ENCODE data around the gene SCGB1D2. TPM values are rescaled to one million over a fixed set of nuclear protein-coding genes. Genes with fewer than 3 reads are reported as not detected.

The SCGB1D2 gene
- total RNA-seq, 2 experiments from 2014 or later, result not detected

DNA sequence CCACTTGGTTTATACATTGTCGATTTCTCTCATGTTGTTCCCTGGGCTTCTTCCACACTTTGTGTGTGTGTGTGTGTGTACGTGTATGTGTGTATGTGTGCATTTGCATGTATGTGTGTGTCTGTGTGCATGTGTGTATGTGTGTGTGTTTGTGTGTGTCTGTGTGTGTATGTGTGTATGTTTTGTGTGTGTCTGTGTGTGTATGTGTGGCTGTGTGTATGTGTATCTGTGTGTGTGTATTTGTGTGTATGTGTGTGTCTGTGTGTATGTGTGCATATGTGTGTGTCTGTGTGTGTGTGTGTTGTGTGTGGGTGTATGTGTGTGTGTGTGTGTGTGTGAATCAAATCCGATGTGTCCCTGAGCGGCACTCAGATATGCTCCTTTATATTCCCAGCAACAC lies 4.5 kb upstream of the SCGB1D2 start:
- ChIA-PET CTCF (ENCODE audit: unreplicated experiment) (no interaction called here), POLR2A (no interaction called here)
- no TSS peak for BruUV-seq (replicated peaks)
- Histone ChIP-seq H3K9me3 (ENCODE audit: low read length) (no peaks in the 10 kb centered on the region), H3K36me3 (ENCODE audit: insufficient read depth, low read length) (no peaks in the 10 kb centered on the region), H2AFZ (ENCODE audit: low read length) (no peak overlapping the region), H4K20me1 (ENCODE audit: insufficient read depth, low read length) (no peaks in the 10 kb centered on the region), H3K79me2 (ENCODE audit: insufficient read depth, low read depth, low read length) (no peaks in the 10 kb centered on the region), H3K9me2 (ENCODE audit: insufficient read depth, low read length) (no peaks in the 10 kb centered on the region), H3K4me3 (ENCODE audit: low read depth, low read length, poor library complexity, severe bottlenecking) (no peak overlapping the region), H3K27ac (ENCODE audit: low read depth, low read length, poor library complexity, severe bottlenecking) (no peak overlapping the region), H3K4me2 (ENCODE audit: low read length) (no peak overlapping the region), H3K4me1 (ENCODE audit: insufficient read depth, low read length, poor library complexity, severe bottlenecking) (no peaks in the 10 kb centered on the region)
- DNase-seq (ENCODE audit: low spot score), result no peak
- intact Hi-C loops (cut with micrococcal nuclease; ENCODE audit: unreplicated experiment), result no loop called here
- no peak for TF ChIP-seq EZH2phosphoT487 (IDR thresholded peaks at IDR 0.05; ENCODE audit: borderline replicate concordance, low read depth, low read length)
- TF ChIP-seq, protein P1, sequence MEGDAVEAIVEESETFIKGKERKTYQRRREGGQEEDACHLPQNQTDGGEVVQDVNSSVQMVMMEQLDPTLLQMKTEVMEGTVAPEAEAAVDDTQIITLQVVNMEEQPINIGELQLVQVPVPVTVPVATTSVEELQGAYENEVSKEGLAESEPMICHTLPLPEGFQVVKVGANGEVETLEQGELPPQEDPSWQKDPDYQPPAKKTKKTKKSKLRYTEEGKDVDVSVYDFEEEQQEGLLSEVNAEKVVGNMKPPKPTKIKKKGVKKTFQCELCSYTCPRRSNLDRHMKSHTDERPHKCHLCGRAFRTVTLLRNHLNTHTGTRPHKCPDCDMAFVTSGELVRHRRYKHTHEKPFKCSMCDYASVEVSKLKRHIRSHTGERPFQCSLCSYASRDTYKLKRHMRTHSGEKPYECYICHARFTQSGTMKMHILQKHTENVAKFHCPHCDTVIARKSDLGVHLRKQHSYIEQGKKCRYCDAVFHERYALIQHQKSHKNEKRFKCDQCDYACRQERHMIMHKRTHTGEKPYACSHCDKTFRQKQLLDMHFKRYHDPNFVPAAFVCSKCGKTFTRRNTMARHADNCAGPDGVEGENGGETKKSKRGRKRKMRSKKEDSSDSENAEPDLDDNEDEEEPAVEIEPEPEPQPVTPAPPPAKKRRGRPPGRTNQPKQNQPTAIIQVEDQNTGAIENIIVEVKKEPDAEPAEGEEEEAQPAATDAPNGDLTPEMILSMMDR (conservative IDR thresholded peaks at IDR 0.05; ENCODE audit: low read length), result no peak

DNA sequence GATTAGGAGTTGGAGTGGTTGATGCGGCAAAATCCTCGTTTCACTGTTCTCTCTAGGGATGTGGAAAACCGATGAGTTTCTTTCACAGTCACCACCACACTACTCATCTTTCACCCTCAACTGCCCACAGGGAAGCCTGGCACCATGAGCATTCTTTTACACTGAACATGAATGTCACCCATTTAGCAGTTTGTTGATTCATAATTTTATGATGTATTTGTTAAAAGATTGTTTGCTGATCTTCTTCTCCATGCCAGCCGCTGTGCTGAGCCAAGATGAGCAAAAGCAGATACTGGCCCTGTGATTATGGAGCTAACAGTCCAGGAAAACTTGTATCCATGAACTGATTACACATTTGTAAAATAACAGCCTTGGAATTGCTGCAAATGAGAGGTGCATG lies 3.9 kb upstream of the SCGB1D2 start:
- H3K27ac ChIP-seq (ENCODE audit: low read depth, low read length, poor library complexity, severe bottlenecking), result no peak overlapping the region
- CTCF ChIA-PET (ENCODE audit: unreplicated experiment), result no interaction called here
- H3K4me1 ChIP-seq (ENCODE audit: insufficient read depth, low read length, poor library complexity, severe bottlenecking), result no peaks in the 10 kb centered on the region

GRCh38 chr11:62241095-62241494 lies 944 bp upstream of the SCGB1D2 start:
- H4K20me1 ChIP-seq (ENCODE audit: insufficient read depth, low read length), result no peaks in the 10 kb centered on the region
- no peak overlapping the region for H3K4me3 ChIP-seq (ENCODE audit: low read depth, low read length, poor library complexity, severe bottlenecking)
- POLR2A ChIA-PET, result no interaction called here
- TF ChIP-seq, protein P1 (conservative IDR thresholded peaks at IDR 0.05; ENCODE audit: low read length), result no peak
- TF ChIP-seq EZH2phosphoT487 (IDR thresholded peaks at IDR 0.05; ENCODE audit: borderline replicate concordance, low read depth, low read length), result no peak
- H2AFZ ChIP-seq (ENCODE audit: low read length), result no peak overlapping the region
- no peaks in the 10 kb centered on the region for H3K9me2 ChIP-seq (ENCODE audit: insufficient read depth, low read length)
- no peaks in the 10 kb centered on the region for H3K4me1 ChIP-seq (ENCODE audit: insufficient read depth, low read length, poor library complexity, severe bottlenecking)
- intact Hi-C loops (cut with micrococcal nuclease; ENCODE audit: unreplicated experiment), result no loop called here
- no peak overlapping the region for H3K4me2 ChIP-seq (ENCODE audit: low read length)
- H3K27ac ChIP-seq (ENCODE audit: low read depth, low read length, poor library complexity, severe bottlenecking), result no peak overlapping the region
- no peak for DNase-seq (ENCODE audit: low spot score)
- H3K79me2 ChIP-seq (ENCODE audit: insufficient read depth, low read depth, low read length), result no peaks in the 10 kb centered on the region
- no TSS peak for BruUV-seq (replicated peaks)
- H3K9me3 ChIP-seq (ENCODE audit: low read length), result no peaks in the 10 kb centered on the region
- CTCF ChIA-PET (ENCODE audit: unreplicated experiment), result no interaction called here
- H3K36me3 ChIP-seq (ENCODE audit: insufficient read depth, low read length), result no peaks in the 10 kb centered on the region

More for the DNA sequence above, 3.9 kb upstream of the SCGB1D2 start:
- no peaks in the 10 kb centered on the region for H3K9me3 ChIP-seq (ENCODE audit: low read length)
- H2AFZ ChIP-seq (ENCODE audit: low read length), result no peak overlapping the region
- H3K9me2 ChIP-seq (ENCODE audit: insufficient read depth, low read length), result no peaks in the 10 kb centered on the region
- H4K20me1 ChIP-seq (ENCODE audit: insufficient read depth, low read length), result no peaks in the 10 kb centered on the region
- intact Hi-C loops (cut with micrococcal nuclease; ENCODE audit: unreplicated experiment), result no loop called here
- POLR2A ChIA-PET, result no interaction called here
- no TSS peak for BruUV-seq (replicated peaks)
- TF ChIP-seq, protein P1 (conservative IDR thresholded peaks at IDR 0.05; ENCODE audit: low read length), result no peak
- TF ChIP-seq EZH2phosphoT487 (IDR thresholded peaks at IDR 0.05; ENCODE audit: borderline replicate concordance, low read depth, low read length), result no peak
- H3K4me2 ChIP-seq (ENCODE audit: low read length), result no peak overlapping the region
- H3K4me3 ChIP-seq (ENCODE audit: low read depth, low read length, poor library complexity, severe bottlenecking), result no peak overlapping the region
- no peaks in the 10 kb centered on the region for H3K36me3 ChIP-seq (ENCODE audit: insufficient read depth, low read length)
- no peak for DNase-seq (ENCODE audit: low spot score)
- H3K79me2 ChIP-seq (ENCODE audit: insufficient read depth, low read depth, low read length), result no peaks in the 10 kb centered on the region
